ENCODE measurements around the gene RBP3. TPM values are rescaled to one million over a fixed set of nuclear protein-coding genes. Genes with fewer than 3 reads are reported as not detected.

RBP3 gene
- total and polyA plus RNA-seq, 3 donors from 2014 or later, result 0.09 to 0.25 TPM; not detected in 1

- Histone ChIP-seq H3K4me1 (no peaks in the 10 kb centered on the region), H3K9me3 (no peaks in the 10 kb centered on the region), H3K27ac (no peak overlapping the region), H3K36me3 (ENCODE audit: low read depth, missing control alignments) (no peaks in the 10 kb centered on the region), H3K4me3 (no peak overlapping the region), H3K27me3 (no peaks in the 10 kb centered on the region)
- 65 to 70% methylated on average over 4 to 5 of the region's 5 CpGs for WGBS, 2 donors
- no peak for DNase-seq
- no peak for TF ChIP-seq POLR2A (IDR thresholded peaks at IDR 0.05)
- TF ChIP-seq CTCF (IDR thresholded peaks at IDR 0.05), result no peak
- intact Hi-C loops (cut with DNase I; ENCODE audit: low total_unique reads), result no loop called here
Observed at GRCh38 chr10:47323636-47324296, 24.4 kb upstream of the RBP3 start.

GRCh38 chr10:47325303-47326291, 22.6 kb upstream of the RBP3 start:
- H3K9me3 ChIP-seq, result no peaks in the 10 kb centered on the region
- H3K27me3 ChIP-seq, result no peaks in the 10 kb centered on the region
- H3K27ac ChIP-seq, result no peak overlapping the region
- TF ChIP-seq POLR2A (IDR thresholded peaks at IDR 0.05), result no peak
- TF ChIP-seq CTCF (IDR thresholded peaks at IDR 0.05), result no peak
- no peaks in the 10 kb centered on the region for H3K4me1 ChIP-seq
- DNase-seq, result no peak
- intact Hi-C loops (cut with DNase I; ENCODE audit: low total_unique reads), result no loop called here
- H3K36me3 ChIP-seq (ENCODE audit: low read depth, missing control alignments), result no peaks in the 10 kb centered on the region
- no peak overlapping the region for H3K4me3 ChIP-seq
- WGBS, 2 donors, result 90 to 96% methylated on average over 30 of the region's 30 CpGs

GRCh38 chr10:47326306-47326926, 21.7 kb upstream of the RBP3 start:
- DNase-seq, result no peak
- no peaks in the 10 kb centered on the region for H3K4me1 ChIP-seq
- H3K27me3 ChIP-seq, result no peaks in the 10 kb centered on the region
- WGBS, 2 donors, result 71 to 82% methylated on average over 4 to 5 of the region's 5 CpGs
- intact Hi-C loops (cut with DNase I; ENCODE audit: low total_unique reads), result no loop called here
- H3K36me3 ChIP-seq (ENCODE audit: low read depth, missing control alignments), result no peaks in the 10 kb centered on the region
- H3K27ac ChIP-seq, result no peak overlapping the region
- no peak for TF ChIP-seq POLR2A (IDR thresholded peaks at IDR 0.05)
- no peak for TF ChIP-seq CTCF (IDR thresholded peaks at IDR 0.05)
- no peaks in the 10 kb centered on the region for H3K9me3 ChIP-seq
- no peak overlapping the region for H3K4me3 ChIP-seq

GRCh38 chr10:47326927-47327330, 21.2 kb upstream of the RBP3 start:
- DNase-seq, result no peak
- 87 to 89% methylated on average over 11 of the region's 11 CpGs for WGBS, 2 donors

More at GRCh38 chr10:47326927-47327330, 21.2 kb upstream of the RBP3 start:
- Histone ChIP-seq H3K4me3 (no peak overlapping the region), H3K27ac (no peak overlapping the region), H3K27me3 (no peaks in the 10 kb centered on the region), H3K4me1 (no peaks in the 10 kb centered on the region), H3K9me3 (no peaks in the 10 kb centered on the region), H3K36me3 (ENCODE audit: low read depth, missing control alignments) (no peaks in the 10 kb centered on the region)
- intact Hi-C loops (cut with DNase I; ENCODE audit: low total_unique reads), result no loop called here
- TF ChIP-seq POLR2A (IDR thresholded peaks at IDR 0.05) (no peak), CTCF (IDR thresholded peaks at IDR 0.05) (no peak)
